ENCODE data around the gene GAL3ST2.

DNA sequence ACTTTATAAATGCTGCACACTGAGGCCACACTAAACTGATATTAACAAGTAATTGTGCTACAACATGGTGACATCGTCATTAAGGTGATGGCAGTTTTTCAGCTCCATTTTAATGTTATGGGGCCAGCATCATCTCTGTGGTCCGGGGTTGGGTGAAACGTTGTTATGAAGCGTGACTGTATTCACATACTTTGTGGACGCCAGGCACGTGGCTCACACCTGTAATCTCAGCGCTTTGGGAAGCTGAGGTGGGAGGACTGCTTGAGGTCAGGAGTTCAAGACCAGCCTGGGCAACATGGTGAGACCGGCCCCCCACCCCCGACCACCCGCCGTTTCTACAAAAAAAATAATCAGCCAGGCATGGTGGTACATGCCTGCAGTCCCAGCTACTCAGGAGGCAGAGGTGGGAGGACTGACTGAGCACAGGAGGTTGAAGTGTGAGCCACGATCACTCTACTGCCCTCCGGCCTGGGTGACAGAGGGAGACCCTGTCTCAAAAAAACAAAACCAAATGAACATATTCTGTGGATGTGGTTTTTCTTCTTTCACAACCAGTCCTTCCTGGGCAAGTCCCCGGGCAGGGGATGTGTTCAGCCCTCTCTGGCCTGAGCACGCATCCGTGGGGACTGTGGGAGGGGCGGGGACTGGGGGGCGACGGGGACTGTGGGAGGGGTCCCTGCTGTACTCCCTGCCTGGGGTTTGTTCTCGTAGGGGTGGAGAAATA, 12.9 kb upstream of the GAL3ST2 start:
- TF ChIP-seq, protein P1, sequence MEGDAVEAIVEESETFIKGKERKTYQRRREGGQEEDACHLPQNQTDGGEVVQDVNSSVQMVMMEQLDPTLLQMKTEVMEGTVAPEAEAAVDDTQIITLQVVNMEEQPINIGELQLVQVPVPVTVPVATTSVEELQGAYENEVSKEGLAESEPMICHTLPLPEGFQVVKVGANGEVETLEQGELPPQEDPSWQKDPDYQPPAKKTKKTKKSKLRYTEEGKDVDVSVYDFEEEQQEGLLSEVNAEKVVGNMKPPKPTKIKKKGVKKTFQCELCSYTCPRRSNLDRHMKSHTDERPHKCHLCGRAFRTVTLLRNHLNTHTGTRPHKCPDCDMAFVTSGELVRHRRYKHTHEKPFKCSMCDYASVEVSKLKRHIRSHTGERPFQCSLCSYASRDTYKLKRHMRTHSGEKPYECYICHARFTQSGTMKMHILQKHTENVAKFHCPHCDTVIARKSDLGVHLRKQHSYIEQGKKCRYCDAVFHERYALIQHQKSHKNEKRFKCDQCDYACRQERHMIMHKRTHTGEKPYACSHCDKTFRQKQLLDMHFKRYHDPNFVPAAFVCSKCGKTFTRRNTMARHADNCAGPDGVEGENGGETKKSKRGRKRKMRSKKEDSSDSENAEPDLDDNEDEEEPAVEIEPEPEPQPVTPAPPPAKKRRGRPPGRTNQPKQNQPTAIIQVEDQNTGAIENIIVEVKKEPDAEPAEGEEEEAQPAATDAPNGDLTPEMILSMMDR (IDR thresholded peaks at IDR 0.05; ENCODE audit: low read depth, low read length, poor library complexity, severe bottlenecking): no peak
- TF ChIP-seq EZH2phosphoT487 (IDR thresholded peaks at IDR 0.05; ENCODE audit: borderline replicate concordance, low read length): no peak

Data from DOHH2 (cell line).